HCT116 (cell line): ENCODE measurements around the gene GALR2. TPM values are rescaled to one million over a fixed set of nuclear protein-coding genes. Genes with fewer than 3 reads are reported as not detected.
A peak's percentile ranks its signal among the peaks of the same experiment; 100 is the strongest.

ENCODE experiments used
- ATAC-seq: fragments of 200-7000 bp; cut with Tn5 transposase; 2 replicates; pipeline ENCODE4 v1.9.1; 2020; ENCODE audit warnings: mild to moderate bottlenecking, moderate library complexity
- BruUV-seq: library from RNA; stranded (reverse); fragments of 400-500 nt; replicated peaks from 2 replicates; lab custom pipeline; 2021; lab: Mats Ljungman, UMichigan
- CTCF ChIA-PET: fragments of 300-600 bp; sonication (Branson Sonifier 250); formaldehyde crosslinking; loops from one replicate; lab custom pipeline; 2021; ENCODE audit warnings: antibody characterized with exemption; lab: Charles Lee
- POLR2A ChIA-PET: fragments of 300-600, 350-600 bp; sonication (Branson Sonifier 250); formaldehyde crosslinking; loops from one replicate; lab custom pipeline; 2021; ENCODE audit warnings: antibody characterized with exemption; lab: Charles Lee
- RAD21 ChIA-PET, 2 experiments: fragments of 300-600 bp; sonication (Branson Sonifier 250); formaldehyde crosslinking; loops; one replicate each; lab custom pipeline; 2023; ENCODE audit warnings: low total read pairs in 2 of 2; ENCODE audit not compliant: uncharacterized antibody in 2 of 2, unreplicated experiment in 2 of 2, low non-redundant PET in 1 of 2; lab: Charles Lee
- DNase-seq: peaks from one replicate; pipeline ENCODE4 v3.0.0-alpha.2; 2010; ENCODE audit warnings: low read depth, low spot score
- H2AFZ ChIP-seq: fragments of 200-600 bp; shearing (Covaris generic), sonication (generic); 2 replicates; pipeline ENCODE4 v1.6.1; 2017; ENCODE audit warnings: low read depth, mixed run types, mixed read lengths, antibody characterized with exemption, low read length; ENCODE audit not compliant: poor library complexity, severe bottlenecking
- H3K27ac ChIP-seq: 2 replicates; pipeline ENCODE4 v1.5.1; 2012; ENCODE audit warnings: low read depth, low read length
- H3K27me3 ChIP-seq: fragments of 200-600 bp; sonication (generic); 2 replicates; pipeline ENCODE4 v1.6.1; 2016; ENCODE audit warnings: mixed run types, low read length, mixed read lengths; ENCODE audit not compliant: insufficient read depth
- H3K36me3 ChIP-seq, 2 experiments: fragments of 200-500 bp in 1 of 2; fragments of 200-600 bp in 1 of 2; sonication (Bioruptor generic) in 1 of 2; sonication (generic) in 1 of 2; 2 replicates each; pipeline versions ENCODE4 v1.5.1 to v1.6.1; 2014 to 2016; ENCODE audit warnings: low read length in 2 of 2, inconsistent platforms in 1 of 2, mixed read lengths in 1 of 2, mixed run types in 1 of 2; ENCODE audit not compliant: insufficient read depth in 2 of 2, control insufficient read depth in 1 of 2
- H3K4me1 ChIP-seq, 2 experiments: fragments of 200-600 bp in 1 of 2; sonication (generic) in 1 of 2; 2 replicates each; pipeline versions ENCODE4 v1.5.1 to v1.6.1; 2012 to 2017; ENCODE audit warnings: low read length in 2 of 2, inconsistent platforms in 1 of 2, mild to moderate bottlenecking in 1 of 2, mixed read lengths in 1 of 2, mixed run types in 1 of 2, moderate library complexity in 1 of 2; ENCODE audit not compliant: insufficient read depth in 2 of 2, control insufficient read depth in 1 of 2
- H3K4me2 ChIP-seq: fragments of 200-600 bp; sonication (generic); 2 replicates; pipeline ENCODE4 v1.6.1; 2017; ENCODE audit warnings: mixed run types, low read length, mixed read lengths
- H3K4me3 ChIP-seq, 2 experiments: fragments of 200-600 bp in 1 of 2; sonication (generic) in 1 of 2; replicated peaks in 1 of 2; 2 replicates each; pipeline ENCODE4 v1.5.1; 2011 to 2016; ENCODE audit warnings: low read length in 2 of 2, control low read depth in 1 of 2, low read depth in 1 of 2, mild to moderate bottlenecking in 1 of 2, mixed read lengths in 1 of 2, mixed run types in 1 of 2
- H3K79me2 ChIP-seq: fragments of 200-600 bp; sonication (generic); 2 replicates; pipeline ENCODE4 v1.6.1; 2017; ENCODE audit warnings: mild to moderate bottlenecking, mixed run types, low read length, moderate library complexity, mixed read lengths; ENCODE audit not compliant: insufficient read depth
- H3K9ac ChIP-seq: fragments of 200-600 bp; sonication (generic); 2 replicates; pipeline ENCODE4 v1.6.1; 2016; ENCODE audit warnings: low read length, mixed read lengths
- H3K9me2 ChIP-seq: fragments of 200-600 bp; sonication (generic), shearing (Covaris generic); 2 replicates; pipeline ENCODE4 v1.6.1; 2017; ENCODE audit warnings: mixed run types, mild to moderate bottlenecking, moderate library complexity; ENCODE audit not compliant: insufficient read depth
- H3K9me3 ChIP-seq, 2 experiments: fragments of 200-500 bp in 1 of 2; fragments of 200-600 bp in 1 of 2; sonication (Bioruptor generic) in 1 of 2; sonication (generic) in 1 of 2; 2 replicates each; pipeline ENCODE4 v1.6.1; 2014 to 2017; ENCODE audit warnings: low read length in 2 of 2, mixed read lengths in 2 of 2, inconsistent platforms in 1 of 2, low read depth in 1 of 2, mild to moderate bottlenecking in 1 of 2, mixed run types in 1 of 2, moderate library complexity in 1 of 2; ENCODE audit not compliant: control insufficient read depth in 1 of 2, insufficient read depth in 1 of 2
- H4K20me1 ChIP-seq: fragments of 200-600 bp; sonication (generic), shearing (Covaris generic); 2 replicates; pipeline ENCODE4 v1.6.1; 2017; ENCODE audit warnings: mixed run types, mild to moderate bottlenecking, moderate library complexity; ENCODE audit not compliant: insufficient read depth
- ATF3 ChIP-seq: IDR thresholded peaks from 2 replicates; pipeline ENCODE4 v1.6.1; 2012
- CTCF ChIP-seq, 3 experiments: fragments of 200-600 bp in 1 of 3; sonication (generic) in 1 of 3; IDR thresholded peaks in 2 of 3; conservative IDR thresholded peaks in 1 of 3; 2 replicates each; pipeline ENCODE4 v1.5.1; 2012 to 2017; ENCODE audit warnings: low read depth in 2 of 3, low read length in 2 of 3, antibody characterized with exemption in 1 of 3, borderline replicate concordance in 1 of 3, control low read depth in 1 of 3, mild to moderate bottlenecking in 1 of 3, mixed read lengths in 1 of 3, mixed run types in 1 of 3, moderate library complexity in 1 of 3; ENCODE audit not compliant: insufficient read depth in 1 of 3
- EZH2 ChIP-seq: fragments of 200-600 bp; sonication (generic); IDR thresholded peaks from 2 replicates; pipeline ENCODE4 v1.6.1; 2017; ENCODE audit warnings: antibody characterized with exemption, mixed run types
- FOSL1 ChIP-seq: IDR thresholded peaks from 2 replicates; pipeline ENCODE4 v1.6.1; 2012; ENCODE audit warnings: low read depth
- SP1 ChIP-seq: IDR thresholded peaks from 2 replicates; pipeline ENCODE4 v1.6.1; 2012; ENCODE audit warnings: low read depth
- ZFX ChIP-seq: fragments of 450-650 bp; IDR thresholded peaks from 2 replicates; pipeline ENCODE4 v1.6.1; 2017
- intact Hi-C: fragments of 100-400 bp; cut with micrococcal nuclease; formaldehyde crosslinking; loops from 2 replicates; pipeline ENCODE4 v1.10.0; 2022
- total RNA-seq: library from RNA; stranded (reverse); gene quantifications from one replicate; pipeline ENCODE4 v1.2.1, GENCODE V29; 2021; ENCODE audit not compliant: unreplicated experiment

The GALR2 gene
- total RNA-seq, 1 experiment from 2014 or later = 0.27 TPM

- Histone ChIP-seq H3K79me2 (peaks cover 36% of the 10 kb centered on the region), H2AFZ (no peak overlapping the region), H3K4me3 (peak overlapping the region; percentile 69 to 85), H3K36me3 (peaks cover 9 to 14% of the 10 kb centered on the region in 2 experiments), H3K9ac (peak overlapping the region; percentile 76), H3K4me1 (peaks cover 42 to 61% of the 10 kb centered on the region in 2 experiments), H3K27ac (peak overlapping the region; percentile 96), H3K9me3 (no peaks in the 10 kb centered on the region), H3K4me2 (peak overlapping the region; percentile 78), H3K27me3 (no peaks in the 10 kb centered on the region), H3K9me2 (no peaks in the 10 kb centered on the region), H4K20me1 (no peaks in the 10 kb centered on the region)
- ChIA-PET POLR2A (interaction anchor here (0.7 to 1.0 kb wide), 2 partner anchors 10 to 46 kb away, joined by 3 read pairs; partner anchors contain the start of gene SRP68), RAD21 (interaction anchor here in 1 of 2 experiments (1.0 kb wide), 1 partner anchor 12 kb away, joined by 3 read pairs; no protein-coding TSS in a partner anchor), CTCF (interaction anchor here (0.7 kb wide), 1 partner anchor 45 kb away, joined by 4 read pairs; the partner anchor contains the start of gene SRP68)
- TSS peak; percentile 53 for BruUV-seq
- no peak for TF ChIP-seq EZH2
- TF ChIP-seq FOSL1 = no peak
- TF ChIP-seq CTCF (IDR thresholded peaks at IDR 0.05 in 2 of 3, conservative IDR thresholded peaks at IDR 0.05 in 1 of 3; ENCODE audit: borderline replicate concordance in 1 of 3, insufficient read depth in 1 of 3, low read depth in 2 of 3, low read length in 2 of 3) = peak in 2 of 3 experiments; percentile 48 to 54; a peak in 4 of 6 replicates
- TF ChIP-seq SP1 = no peak
- TF ChIP-seq ATF3 = no peak
- TF ChIP-seq ZFX = peak; percentile 66; the same call in 1 of the 2 replicates
- ATAC-seq (peak; percentile 71), DNase-seq (no peak)
- intact Hi-C loops = loop anchor here (5.0 kb wide), 3 partner anchors 46 to 251 kb away; partner anchors contain the start of genes EXOC7, GALR2 and SRP68
Measured at GRCh38 chr17:76026714-76027158, 47.8 kb upstream of the GALR2 start.
